SK-N-SH (cell line): ENCODE data around the gene GPRC5A.

ENCODE experiments used
- EP300 ChIP-seq, 2 experiments: IDR thresholded peaks; 2 replicates each; pipeline versions ENCODE4 v1.4.0 to v1.6.1; 2012; ENCODE audit warnings: borderline replicate concordance in 1 of 2, low read depth in 1 of 2, low read length in 1 of 2
- NRF1 ChIP-seq: IDR thresholded peaks from 2 replicates; pipeline ENCODE4 v1.6.1; 2012; ENCODE audit warnings: low read depth, mild to moderate bottlenecking, low read length
- RCOR1 ChIP-seq: fragments of 150-350 bp; IDR thresholded peaks from 2 replicates; pipeline ENCODE4 v1.6.1; 2017; ENCODE audit warnings: antibody characterized with exemption, low read length
- TAF1 ChIP-seq: IDR thresholded peaks from 2 replicates; pipeline ENCODE4 v1.6.1; 2012; ENCODE audit warnings: low read depth, mild to moderate bottlenecking, low read length, moderate library complexity, borderline replicate concordance
- YY1 ChIP-seq: IDR thresholded peaks from 2 replicates; pipeline ENCODE4 v1.4.0; 2012; ENCODE audit warnings: low read depth, mild to moderate bottlenecking
- TF ChIP-seq, protein P1 (sequence below): fragments of 200-600 bp; sonication (generic); IDR thresholded peaks from 2 replicates; pipeline ENCODE4 v1.6.1; 2017; ENCODE audit warnings: antibody characterized with exemption, mild to moderate bottlenecking, moderate library complexity

DNA sequence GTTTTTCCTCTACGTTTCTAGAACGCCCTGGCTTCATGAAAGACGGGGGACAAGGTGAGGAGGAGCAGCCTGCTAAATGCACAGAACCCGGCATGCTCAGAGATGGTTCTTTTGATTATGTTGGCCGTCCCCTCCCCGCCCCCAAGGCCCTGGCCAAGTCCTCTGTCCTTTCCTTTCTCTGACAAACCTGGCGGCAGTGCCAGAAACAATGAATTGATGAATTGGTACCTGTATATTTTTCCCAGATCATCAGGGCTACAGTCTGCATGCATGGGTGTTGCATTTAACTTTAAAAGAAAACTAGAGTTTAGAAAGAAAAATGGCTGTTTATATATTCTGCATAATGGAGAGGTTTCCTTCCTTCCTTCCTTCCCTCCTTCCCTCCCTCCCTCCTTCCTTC is 31.6 kb downstream of the GPRC5A start:
- TF ChIP-seq RCOR1 (no peak), NRF1 (no peak), YY1 (no peak), TAF1 (no peak), EP300 (IDR thresholded peaks at IDR 0.05; ENCODE audit: borderline replicate concordance in 1 of 2, low read depth in 1 of 2, low read length in 1 of 2) (no peak)
- TF ChIP-seq, protein P1, sequence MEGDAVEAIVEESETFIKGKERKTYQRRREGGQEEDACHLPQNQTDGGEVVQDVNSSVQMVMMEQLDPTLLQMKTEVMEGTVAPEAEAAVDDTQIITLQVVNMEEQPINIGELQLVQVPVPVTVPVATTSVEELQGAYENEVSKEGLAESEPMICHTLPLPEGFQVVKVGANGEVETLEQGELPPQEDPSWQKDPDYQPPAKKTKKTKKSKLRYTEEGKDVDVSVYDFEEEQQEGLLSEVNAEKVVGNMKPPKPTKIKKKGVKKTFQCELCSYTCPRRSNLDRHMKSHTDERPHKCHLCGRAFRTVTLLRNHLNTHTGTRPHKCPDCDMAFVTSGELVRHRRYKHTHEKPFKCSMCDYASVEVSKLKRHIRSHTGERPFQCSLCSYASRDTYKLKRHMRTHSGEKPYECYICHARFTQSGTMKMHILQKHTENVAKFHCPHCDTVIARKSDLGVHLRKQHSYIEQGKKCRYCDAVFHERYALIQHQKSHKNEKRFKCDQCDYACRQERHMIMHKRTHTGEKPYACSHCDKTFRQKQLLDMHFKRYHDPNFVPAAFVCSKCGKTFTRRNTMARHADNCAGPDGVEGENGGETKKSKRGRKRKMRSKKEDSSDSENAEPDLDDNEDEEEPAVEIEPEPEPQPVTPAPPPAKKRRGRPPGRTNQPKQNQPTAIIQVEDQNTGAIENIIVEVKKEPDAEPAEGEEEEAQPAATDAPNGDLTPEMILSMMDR: no peak
